ENCODE measurements around the gene PHPT1. TPM values are rescaled to one million over a fixed set of nuclear protein-coding genes. Genes with fewer than 3 reads are reported as not detected.

PHPT1 gene
- total and polyA plus RNA-seq, 4 donors = 23.2 to 83.1 (median 42.3) TPM

- H3K4me1 ChIP-seq (ENCODE audit: control insufficient read depth in 4 of 4, insufficient read depth in 4 of 4, low read length in 3 of 4) = peaks cover 22 to 69% (median 44%) of the 10 kb centered on the region in 4 donors
- 85% methylated on average over 14 of the region's 14 CpGs for WGBS
Measured at GRCh38 chr9:136856541-136857141, 7.4 kb downstream of the PHPT1 start.

GRCh38 chr9:136857166-136857565, 8.0 kb downstream of the PHPT1 start:
- Histone ChIP-seq H3K9ac (ENCODE audit: low read depth in 1 of 2, low read length in 2 of 2) (no peak overlapping the region), H3K36me3 (ENCODE audit: control insufficient read depth in 4 of 4, insufficient read depth in 3 of 4, low read depth in 1 of 4, low read length in 3 of 4) (peaks cover 4 to 9% (median 6%) of the 10 kb centered on the region in 4 donors)
- DNase-seq (ENCODE audit: low spot score) = no peak

More at GRCh38 chr9:136856541-136857141, 7.4 kb downstream of the PHPT1 start:
- Histone ChIP-seq H3K9ac (ENCODE audit: low read depth in 1 of 2, low read length in 2 of 2) (no peak overlapping the region), H3K27me3 (ENCODE audit: control insufficient read depth in 4 of 4, insufficient read depth in 4 of 4, low read length in 3 of 4) (no peaks in the 10 kb centered on the region), H3K9me3 (ENCODE audit: control insufficient read depth in 4 of 4, low read length in 3 of 4) (no peaks in the 10 kb centered on the region), H3K4me3 (ENCODE audit: low read depth in 1 of 3, low read length in 3 of 3) (no peak overlapping the region), H3K36me3 (ENCODE audit: control insufficient read depth in 4 of 4, insufficient read depth in 3 of 4, low read depth in 1 of 4, low read length in 3 of 4) (peaks cover 2 to 7% (median 4%) of the 10 kb centered on the region in 4 donors), H3K27ac (ENCODE audit: low read depth in 1 of 2, low read length in 2 of 2) (no peak overlapping the region)
- TF ChIP-seq JUND (IDR thresholded peaks at IDR 0.05) (no peak), CTCF (IDR thresholded peaks at IDR 0.05; ENCODE audit: low read depth, low read length, missing input control) (no peak)
- no peak for DNase-seq (ENCODE audit: low spot score)

DNA sequence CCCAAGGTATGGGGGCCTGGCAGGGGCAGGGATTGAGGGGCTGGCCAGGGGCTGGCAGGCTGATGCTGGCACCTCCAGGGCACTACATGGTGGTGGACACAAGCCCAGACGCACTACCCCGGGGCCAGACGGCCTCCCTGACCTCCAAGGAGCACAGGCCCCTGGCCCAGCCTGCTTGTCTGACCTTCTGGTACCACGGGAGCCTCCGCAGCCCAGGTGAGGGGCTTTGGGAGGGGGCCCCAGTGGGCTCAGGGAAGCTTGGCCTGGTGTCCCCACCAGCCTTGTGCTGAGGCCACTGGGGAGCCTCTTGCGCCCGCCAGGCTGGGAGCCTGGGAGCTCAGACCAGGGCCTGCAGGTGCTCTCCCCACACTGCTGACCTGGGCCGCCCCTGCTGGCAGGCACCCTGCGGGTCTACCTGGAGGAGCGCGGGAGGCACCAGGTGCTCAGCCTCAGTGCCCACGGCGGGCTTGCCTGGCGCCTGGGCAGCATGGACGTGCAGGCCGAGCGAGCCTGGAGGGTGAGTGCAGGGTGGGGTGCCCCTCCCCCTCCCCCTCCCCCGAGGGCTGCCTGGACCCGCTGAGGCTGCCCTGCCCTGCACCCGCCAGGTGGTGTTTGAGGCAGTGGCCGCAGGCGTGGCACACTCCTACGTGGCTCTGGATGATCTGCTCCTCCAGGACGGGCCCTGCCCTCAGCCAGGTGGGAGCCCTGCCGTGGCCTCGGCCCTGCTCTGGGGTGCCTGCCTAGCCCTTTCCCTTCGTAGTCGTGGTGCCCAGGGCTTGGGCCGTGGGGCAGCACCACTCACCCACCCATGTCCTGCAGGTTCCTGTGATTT, 8.6 kb downstream of the PHPT1 start:
- peaks cover 22 to 64% (median 39%) of the 10 kb centered on the region in 4 donors for H3K4me1 ChIP-seq (ENCODE audit: control insufficient read depth in 4 of 4, insufficient read depth in 4 of 4, low read length in 3 of 4)
- H3K4me3 ChIP-seq (ENCODE audit: low read depth in 1 of 3, low read length in 3 of 3) = no peak overlapping the region
- H3K9me3 ChIP-seq (ENCODE audit: control insufficient read depth in 4 of 4, low read length in 3 of 4) = no peaks in the 10 kb centered on the region
- DNase-seq (ENCODE audit: low spot score) = no peak
- no peaks in the 10 kb centered on the region for H3K27me3 ChIP-seq (ENCODE audit: control insufficient read depth in 4 of 4, insufficient read depth in 4 of 4, low read length in 3 of 4)
- H3K9ac ChIP-seq (ENCODE audit: low read depth in 1 of 2, low read length in 2 of 2) = no peak overlapping the region
- TF ChIP-seq EGR1 (IDR thresholded peaks at IDR 0.05; ENCODE audit: low read depth in 2 of 2) = no peak
- no peak for TF ChIP-seq HNF4G (IDR thresholded peaks at IDR 0.05)
- TF ChIP-seq TAF1 (conservative IDR thresholded peaks at IDR 0.05) = no peak
- no peak for TF ChIP-seq SP1 (IDR thresholded peaks at IDR 0.05)
- TF ChIP-seq YY1 (IDR thresholded peaks at IDR 0.05) = no peak
- no peak for TF ChIP-seq FOXA2 (IDR thresholded peaks at IDR 0.05)
- no peak for TF ChIP-seq ATF3 (IDR thresholded peaks at IDR 0.05)
- TF ChIP-seq CTCF (IDR thresholded peaks at IDR 0.05; ENCODE audit: low read depth, low read length, missing input control) = no peak
- 81% methylated on average over 29 of the region's 29 CpGs for WGBS
- H3K27ac ChIP-seq (ENCODE audit: low read depth in 1 of 2, low read length in 2 of 2) = peak overlapping the region in 1 of 2 donors; percentile 19
- peaks cover 9 to 15% (median 10%) of the 10 kb centered on the region in 4 donors for H3K36me3 ChIP-seq (ENCODE audit: control insufficient read depth in 4 of 4, insufficient read depth in 3 of 4, low read depth in 1 of 4, low read length in 3 of 4)

More at GRCh38 chr9:136857166-136857565, 8.0 kb downstream of the PHPT1 start:
- 91% methylated on average over 19 of the region's 19 CpGs for WGBS
- H3K4me3 ChIP-seq (ENCODE audit: low read depth in 1 of 3, low read length in 3 of 3) = no peak overlapping the region
- peaks cover 22 to 69% (median 41%) of the 10 kb centered on the region in 4 donors for H3K4me1 ChIP-seq (ENCODE audit: control insufficient read depth in 4 of 4, insufficient read depth in 4 of 4, low read length in 3 of 4)
- H3K27me3 ChIP-seq (ENCODE audit: control insufficient read depth in 4 of 4, insufficient read depth in 4 of 4, low read length in 3 of 4) = no peaks in the 10 kb centered on the region
- no peaks in the 10 kb centered on the region for H3K9me3 ChIP-seq (ENCODE audit: control insufficient read depth in 4 of 4, low read length in 3 of 4)
- no peak for TF ChIP-seq HNF4A (conservative IDR thresholded peaks at IDR 0.05)
- no peak for TF ChIP-seq NR2F2 (IDR thresholded peaks at IDR 0.05)
- no peak for TF ChIP-seq HNF4G (IDR thresholded peaks at IDR 0.05)
- no peak overlapping the region for H3K27ac ChIP-seq (ENCODE audit: low read depth in 1 of 2, low read length in 2 of 2)
